Measurements from ENCODE around the gene CLEC2B.

- peak in 2 of 3 experiments; percentile 23 to 64 for TF ChIP-seq CTCF (IDR thresholded peaks at IDR 0.05)
- TF ChIP-seq POLR2A (IDR thresholded peaks at IDR 0.05; ENCODE audit: low read depth), result no peak
Measured at GRCh38 chr12:9813821-9814798, 55.0 kb downstream of the CLEC2B start.

Measured in esophagus muscularis mucosa (tissue), 3 donors.